Astrocyte (in vitro differentiated cells and primary cell): Measurements from ENCODE around the gene ANKRD61.

ENCODE experiments used
- CTCF ChIP-seq: IDR thresholded peaks from 2 replicates; pipeline ENCODE4 v1.5.1; 2011; ENCODE audit warnings: low read depth, mild to moderate bottlenecking, inconsistent platforms, low read length, moderate library complexity; ENCODE audit not compliant: insufficient read depth
- EZH2 ChIP-seq: IDR thresholded peaks from 2 replicates; pipeline ENCODE4 v1.6.1; 2012; ENCODE audit warnings: mild to moderate bottlenecking, low read length, inconsistent platforms; ENCODE audit not compliant: insufficient read depth

- TF ChIP-seq CTCF (no peak), EZH2 (no peak)
Measured at GRCh38 chr7:6016653-6016966, 14.6 kb upstream of the ANKRD61 start.
